ENCODE data around the gene DHX35.
A peak's percentile ranks its signal among the peaks of the same experiment; 100 is the strongest.

DHX35 gene

DNA sequence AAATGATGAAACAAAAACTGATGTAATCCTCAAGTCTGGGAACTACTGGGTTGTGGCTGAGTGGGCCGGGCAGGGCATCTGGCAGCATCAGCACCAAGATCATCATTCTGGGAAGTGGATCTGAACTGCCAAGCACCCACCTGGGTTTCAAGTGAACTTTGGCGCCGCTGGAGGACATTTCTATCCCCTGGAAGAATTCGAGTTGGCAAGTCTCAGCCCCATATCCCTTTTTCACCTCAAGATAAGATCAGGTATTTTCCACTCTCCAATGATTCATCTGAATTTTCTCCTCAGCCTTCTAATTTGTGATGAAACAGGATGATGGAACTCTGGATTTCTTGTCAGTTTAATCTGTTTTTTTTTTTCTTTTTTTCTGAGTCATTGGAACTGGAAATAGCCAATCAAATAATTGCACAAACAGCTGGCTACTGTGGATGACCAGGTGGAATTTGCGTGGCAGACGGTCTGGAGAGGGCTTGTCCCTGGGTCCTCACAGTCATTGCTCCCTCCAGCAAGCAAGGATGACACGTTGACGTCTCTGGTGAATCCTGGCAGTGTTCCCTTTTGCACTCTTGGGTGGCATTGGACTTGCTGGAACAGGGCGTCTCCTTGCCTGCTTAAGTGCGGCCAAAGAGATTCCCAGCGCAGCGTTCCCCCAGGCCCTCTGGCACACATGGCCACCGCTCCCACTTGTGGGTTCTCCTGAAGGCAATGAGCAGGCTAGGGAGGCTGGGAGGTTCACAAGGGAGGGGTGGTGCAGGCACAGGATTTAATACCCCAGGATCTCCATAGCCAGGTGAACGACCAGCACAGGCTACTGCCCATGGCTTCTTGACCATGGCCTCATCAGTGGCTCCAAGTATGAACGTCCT lies 80.4 kb downstream of the DHX35 start:
- in situ Hi-C loops (cut with HindIII; ENCODE audit: low pct_ligation_motif_present, low pct_unique_long_range_greater_than_20kb, low sequenced_read_pairs): no loop called here
- DNase-seq: no peak

DNA sequence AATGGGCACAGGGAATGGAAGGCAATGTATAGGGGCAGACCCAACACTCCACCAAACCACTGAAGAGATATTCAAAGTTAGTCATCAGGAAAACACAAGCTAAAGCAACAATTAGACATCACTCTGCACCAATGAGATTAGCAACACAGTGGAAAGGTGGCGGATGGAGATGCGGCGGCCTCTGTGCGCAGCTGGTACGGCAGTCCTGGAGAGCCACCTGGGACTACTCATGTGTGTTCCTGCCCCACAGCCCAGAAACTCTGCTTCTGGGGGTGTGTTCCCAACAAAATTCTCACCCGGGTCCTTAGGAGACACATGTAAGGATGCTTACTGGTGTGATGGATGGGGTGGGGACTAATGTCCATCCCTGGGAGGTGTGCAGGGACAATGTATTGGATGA lies 82.4 kb downstream of the DHX35 start:
- in situ Hi-C loops (cut with HindIII; ENCODE audit: low pct_ligation_motif_present, low pct_unique_long_range_greater_than_20kb, low sequenced_read_pairs): no loop called here
- DNase-seq: no peak

DNA sequence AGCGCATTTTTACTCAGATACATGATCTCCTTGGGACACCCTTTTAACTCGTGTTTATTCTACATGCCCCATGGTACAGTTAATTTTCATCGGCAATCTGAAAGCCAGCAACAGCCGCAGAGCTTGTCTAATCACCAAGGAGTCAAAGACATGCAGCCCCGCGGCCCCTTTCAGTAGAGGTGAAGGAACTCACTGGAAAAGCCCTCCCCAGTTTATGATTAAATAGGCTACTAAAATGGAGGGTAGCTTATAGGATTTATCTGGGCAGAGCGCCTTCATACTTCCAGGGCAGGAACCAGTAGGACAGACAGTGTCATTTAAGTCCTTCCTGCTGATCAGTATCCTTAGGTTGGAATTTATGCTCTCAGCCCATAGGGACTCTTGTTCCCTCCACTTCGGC lies 83.5 kb downstream of the DHX35 start:
- no peak for DNase-seq
- in situ Hi-C loops (cut with HindIII; ENCODE audit: low pct_ligation_motif_present, low pct_unique_long_range_greater_than_20kb, low sequenced_read_pairs): no loop called here

DNA sequence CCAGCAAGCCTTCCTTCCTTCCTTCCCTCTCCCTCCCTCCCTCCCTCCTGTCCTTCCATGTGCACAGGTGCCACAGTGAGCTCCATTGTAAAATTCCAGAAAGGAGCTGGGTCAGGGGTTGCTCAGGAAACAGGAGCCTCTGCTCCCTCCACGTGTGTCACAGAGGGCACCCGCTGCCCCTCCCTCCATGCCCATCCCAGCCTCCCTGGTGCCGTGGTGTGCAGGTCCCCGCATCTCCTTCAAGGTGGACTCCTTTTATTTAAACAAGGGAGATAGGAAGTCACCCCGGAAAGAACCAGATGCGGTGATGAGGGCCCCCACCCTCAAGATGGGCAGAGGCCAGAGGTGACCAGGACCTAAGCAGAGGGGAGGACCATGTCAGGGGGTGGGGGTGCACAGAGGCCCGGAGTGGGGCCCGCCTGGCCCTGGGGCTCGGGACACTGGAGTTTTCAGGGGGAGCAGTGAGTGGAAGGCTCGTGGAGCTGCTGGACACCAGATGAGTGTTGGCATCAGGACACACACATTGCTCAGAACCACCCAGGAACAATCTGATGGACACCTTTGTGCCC lies 85.4 kb downstream of the DHX35 start:
- no peak for DNase-seq

DNA sequence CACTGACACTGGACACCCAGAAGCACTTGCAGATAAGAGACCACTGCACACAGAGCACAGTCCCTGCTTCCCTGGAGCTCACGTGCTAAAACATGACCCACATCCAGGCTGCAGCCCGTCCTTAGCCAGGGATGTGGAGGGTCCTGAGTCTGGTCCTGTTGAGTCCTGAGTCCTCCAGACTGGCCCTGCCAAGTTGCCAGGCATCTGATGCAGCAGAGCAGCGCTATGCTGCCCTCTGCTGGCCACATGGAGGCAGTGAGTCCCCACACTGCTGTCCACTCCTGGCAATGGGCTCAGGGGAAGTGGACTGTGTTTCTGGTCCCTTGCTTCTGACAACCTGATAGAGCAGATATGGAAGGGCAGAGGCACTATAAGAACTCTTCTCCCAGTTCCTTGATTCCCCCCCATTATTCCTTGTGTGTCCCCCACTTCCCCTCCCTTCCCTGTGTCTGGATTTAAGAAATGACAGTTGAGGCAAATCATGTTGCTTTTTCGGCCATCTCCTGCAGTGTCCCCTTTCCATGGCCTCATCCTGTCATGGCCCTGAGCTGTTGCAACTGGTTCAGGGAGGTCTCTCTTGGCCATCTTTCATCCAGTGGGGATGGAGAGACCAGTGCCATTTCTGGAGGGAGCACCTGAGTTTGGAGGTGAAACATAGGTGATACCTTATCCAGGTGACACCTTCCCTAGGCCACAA lies 86.0 kb downstream of the DHX35 start:
- in situ Hi-C loops (cut with HindIII; ENCODE audit: low pct_ligation_motif_present, low pct_unique_long_range_greater_than_20kb, low sequenced_read_pairs): no loop called here
- peak; percentile 63 for DNase-seq

More for the DNA sequence above, 85.4 kb downstream of the DHX35 start:
- in situ Hi-C loops (cut with HindIII; ENCODE audit: low pct_ligation_motif_present, low pct_unique_long_range_greater_than_20kb, low sequenced_read_pairs): no loop called here

DNA sequence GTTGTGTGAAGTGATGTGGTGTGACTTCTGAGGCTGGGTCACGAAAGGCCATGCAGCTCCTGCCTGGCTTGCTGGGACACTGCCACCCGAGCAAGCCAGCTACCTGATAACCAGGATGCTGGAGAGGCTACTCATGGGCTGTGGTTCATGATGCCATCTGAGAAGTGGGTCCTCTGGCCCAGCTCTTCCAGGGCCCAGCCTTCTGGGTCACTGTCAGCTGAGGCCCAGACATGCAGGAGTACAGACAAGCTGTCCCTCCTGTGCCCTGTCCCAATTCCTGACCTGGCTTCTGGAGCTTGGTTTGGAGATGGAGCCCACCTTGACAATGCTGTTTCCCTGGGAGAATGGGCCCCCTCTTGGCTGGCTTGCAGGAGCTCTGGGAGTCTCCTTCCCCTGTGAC lies 87.0 kb downstream of the DHX35 start:
- no peak for DNase-seq
- in situ Hi-C loops (cut with HindIII; ENCODE audit: low pct_ligation_motif_present, low pct_unique_long_range_greater_than_20kb, low sequenced_read_pairs): no loop called here

DNA sequence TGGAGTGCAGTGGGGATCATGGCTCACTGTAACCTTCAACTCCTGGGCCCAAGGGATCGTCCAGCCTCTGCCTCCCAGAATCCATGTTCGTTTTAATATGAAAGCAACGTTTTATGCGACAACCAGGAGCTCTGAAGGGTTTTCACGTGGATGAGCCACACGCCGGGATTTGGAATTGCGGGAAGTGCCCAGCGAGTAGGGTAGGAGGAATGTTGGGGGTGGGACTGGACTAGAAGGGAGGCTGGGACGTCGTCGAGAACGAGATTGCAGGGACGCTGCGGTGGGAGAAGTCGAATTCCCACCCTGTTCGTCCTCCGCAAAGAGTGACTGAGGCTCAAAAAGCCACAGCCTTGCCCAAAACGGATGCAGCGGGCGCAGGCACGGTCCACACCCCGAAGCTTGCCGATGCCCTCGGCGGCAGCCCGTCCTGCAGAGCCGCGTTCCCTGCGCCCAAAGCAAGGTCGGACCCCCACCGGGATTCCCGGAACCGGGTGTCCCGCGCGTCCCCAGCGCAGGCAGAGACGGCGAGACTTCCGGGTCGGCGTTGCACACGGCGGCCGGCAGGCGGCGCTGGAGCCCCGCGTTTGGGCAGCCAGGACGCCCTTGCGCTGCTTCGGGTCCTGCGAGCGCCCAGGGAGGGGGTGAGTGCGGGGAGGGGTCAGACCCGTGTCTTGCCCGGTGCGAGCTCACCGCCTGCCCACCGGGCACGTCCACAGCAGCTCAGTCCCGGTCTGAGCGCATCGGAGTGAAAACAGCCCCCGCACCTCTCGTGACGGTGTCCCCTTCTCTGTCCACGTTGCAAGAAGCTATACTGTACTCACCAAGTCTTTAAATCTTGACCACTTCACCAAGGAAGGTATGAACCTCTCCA lies 87.8 kb downstream of the DHX35 start:
- in situ Hi-C loops (cut with HindIII; ENCODE audit: low pct_ligation_motif_present, low pct_unique_long_range_greater_than_20kb, low sequenced_read_pairs): no loop called here
- DNase-seq: peak; percentile 57

DNA sequence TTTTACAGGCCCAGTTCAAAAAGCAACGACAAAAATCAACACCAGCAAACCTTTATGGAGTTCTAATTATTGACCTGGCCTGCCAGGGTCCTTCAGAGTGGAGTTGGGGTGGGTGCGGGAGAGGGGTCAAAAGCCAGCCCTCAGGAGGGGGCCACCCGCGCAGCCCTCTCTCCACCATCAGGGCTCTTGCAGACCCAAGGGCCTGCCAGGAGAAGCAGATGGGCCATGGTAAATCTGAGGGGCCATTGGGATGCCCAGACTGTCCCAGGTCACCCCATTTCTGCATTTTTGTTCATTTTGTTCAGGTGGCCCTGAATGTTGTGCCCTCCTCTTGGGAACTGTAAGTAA lies 88.4 kb downstream of the DHX35 start:
- in situ Hi-C loops (cut with HindIII; ENCODE audit: low pct_ligation_motif_present, low pct_unique_long_range_greater_than_20kb, low sequenced_read_pairs): no loop called here
- DNase-seq: no peak

DNA sequence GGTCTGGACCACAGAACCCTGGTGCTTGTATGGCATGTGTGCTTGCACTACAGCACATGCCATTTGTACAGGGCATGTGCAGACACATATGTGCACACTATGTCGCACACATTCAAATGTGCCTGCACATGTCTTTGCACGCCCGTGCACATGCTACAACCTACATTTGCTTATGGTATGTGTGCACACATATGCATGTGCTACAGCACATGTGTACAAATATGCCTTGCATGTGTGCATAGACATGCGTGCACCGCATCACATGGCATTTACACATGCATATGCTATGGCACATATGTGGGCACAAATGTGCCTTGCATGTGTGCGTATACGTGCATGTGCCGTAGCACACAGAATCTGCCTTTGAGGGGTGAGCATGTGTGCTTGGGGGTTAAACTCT lies 90.5 kb downstream of the DHX35 start:
- in situ Hi-C loops (cut with HindIII; ENCODE audit: low pct_ligation_motif_present, low pct_unique_long_range_greater_than_20kb, low sequenced_read_pairs): no loop called here
- no peak for DNase-seq

DNA sequence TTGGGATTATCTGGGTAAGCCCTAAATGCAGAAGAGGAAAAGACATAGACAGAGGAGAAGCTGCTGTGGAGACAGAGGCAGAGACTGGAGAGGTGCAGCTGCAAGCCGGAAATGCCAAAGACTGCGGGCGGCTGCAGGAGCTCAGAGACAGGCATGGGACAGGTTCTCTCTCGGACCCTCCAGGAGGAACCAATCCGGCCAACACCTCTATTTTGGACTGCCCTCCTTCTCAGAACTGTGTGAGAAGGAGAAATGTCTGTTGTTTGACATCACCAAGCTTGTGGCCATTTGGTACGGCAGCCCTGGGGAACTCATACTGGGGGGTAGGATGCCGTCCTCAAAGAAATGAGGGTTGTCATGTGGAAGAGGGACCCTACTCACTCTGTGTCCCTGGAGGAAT lies 95.0 kb downstream of the DHX35 start:
- in situ Hi-C loops (cut with HindIII; ENCODE audit: low pct_ligation_motif_present, low pct_unique_long_range_greater_than_20kb, low sequenced_read_pairs): no loop called here
- no peak for DNase-seq

DNA sequence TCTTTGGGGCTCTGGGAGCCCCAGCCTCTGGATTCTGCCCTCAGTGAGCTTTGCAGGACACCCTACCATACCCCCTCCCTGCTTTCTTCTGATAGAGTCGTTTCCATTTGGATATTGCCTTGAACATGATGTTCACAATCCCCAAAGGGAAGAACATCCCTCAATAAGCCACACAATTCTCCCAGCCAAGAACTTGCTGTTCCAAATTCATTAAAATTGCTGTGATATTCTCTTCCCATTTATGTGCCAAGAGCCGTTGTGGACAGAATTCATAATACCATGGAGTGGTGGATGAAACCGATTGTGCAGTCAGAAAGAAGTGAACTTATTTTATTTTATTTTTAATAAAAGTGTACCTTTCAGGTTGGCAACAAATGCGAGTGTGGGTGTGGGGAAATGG lies 95.8 kb downstream of the DHX35 start:
- in situ Hi-C loops (cut with HindIII; ENCODE audit: low pct_ligation_motif_present, low pct_unique_long_range_greater_than_20kb, low sequenced_read_pairs): no loop called here
- no peak for DNase-seq

DNA sequence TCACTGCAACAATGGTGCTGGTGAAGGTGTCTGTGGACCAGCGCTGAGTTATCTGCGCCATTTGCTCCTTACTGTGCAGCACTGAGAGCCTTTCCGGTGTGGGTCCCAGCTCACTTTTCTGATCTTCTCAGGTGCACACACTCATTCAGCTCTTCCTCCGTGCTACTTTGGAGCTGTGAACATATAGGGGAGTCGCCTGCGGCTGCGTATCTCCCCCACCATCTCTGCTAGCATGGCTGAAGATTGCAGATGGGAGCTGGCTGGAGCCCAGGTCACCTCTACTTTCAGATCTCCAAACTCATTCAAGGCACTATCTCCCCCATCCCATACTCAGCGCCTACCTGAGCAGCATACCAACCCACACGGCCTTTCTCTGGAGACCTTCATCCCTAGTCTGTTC lies 96.9 kb downstream of the DHX35 start:
- DNase-seq: no peak
- in situ Hi-C loops (cut with HindIII; ENCODE audit: low pct_ligation_motif_present, low pct_unique_long_range_greater_than_20kb, low sequenced_read_pairs): no loop called here

DNA sequence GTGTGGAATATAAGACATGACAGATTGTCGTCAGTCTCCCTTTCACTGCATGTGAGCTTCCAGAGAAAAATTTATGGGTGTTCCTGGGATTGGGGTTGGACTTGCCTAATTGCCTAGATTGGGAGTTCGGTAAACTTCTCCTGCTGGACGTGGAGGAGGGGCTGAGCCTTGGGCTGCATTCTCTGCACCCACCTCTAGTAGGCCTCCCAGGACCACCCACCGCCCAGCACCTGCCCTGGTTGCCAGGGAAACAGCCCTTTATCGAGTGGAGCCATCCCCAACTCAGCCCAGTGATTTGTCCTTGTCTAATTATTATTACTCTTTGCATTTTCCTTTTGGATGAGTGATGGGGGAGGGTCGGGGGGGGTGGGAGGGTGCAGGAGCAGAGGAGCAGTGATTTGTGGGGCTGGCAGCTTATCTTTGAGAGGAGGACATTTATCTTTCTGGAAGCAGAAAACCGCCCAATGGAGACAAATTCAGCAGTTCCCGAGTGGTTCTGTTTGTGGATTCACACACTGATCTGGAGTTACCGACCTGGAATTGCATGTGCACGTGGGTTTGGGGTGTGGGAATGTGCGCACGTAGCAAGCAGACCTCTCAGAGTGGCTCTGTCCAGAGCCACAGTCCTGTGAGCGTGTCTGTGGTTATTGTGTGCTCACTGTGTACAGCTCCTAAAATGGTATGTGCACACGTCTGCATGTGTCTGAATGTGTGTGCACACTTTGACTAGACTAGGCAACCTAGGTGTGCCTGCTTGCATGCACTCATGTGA lies 104.5 kb downstream of the DHX35 start:
- in situ Hi-C loops (cut with HindIII; ENCODE audit: low pct_ligation_motif_present, low pct_unique_long_range_greater_than_20kb, low sequenced_read_pairs): no loop called here

DNA sequence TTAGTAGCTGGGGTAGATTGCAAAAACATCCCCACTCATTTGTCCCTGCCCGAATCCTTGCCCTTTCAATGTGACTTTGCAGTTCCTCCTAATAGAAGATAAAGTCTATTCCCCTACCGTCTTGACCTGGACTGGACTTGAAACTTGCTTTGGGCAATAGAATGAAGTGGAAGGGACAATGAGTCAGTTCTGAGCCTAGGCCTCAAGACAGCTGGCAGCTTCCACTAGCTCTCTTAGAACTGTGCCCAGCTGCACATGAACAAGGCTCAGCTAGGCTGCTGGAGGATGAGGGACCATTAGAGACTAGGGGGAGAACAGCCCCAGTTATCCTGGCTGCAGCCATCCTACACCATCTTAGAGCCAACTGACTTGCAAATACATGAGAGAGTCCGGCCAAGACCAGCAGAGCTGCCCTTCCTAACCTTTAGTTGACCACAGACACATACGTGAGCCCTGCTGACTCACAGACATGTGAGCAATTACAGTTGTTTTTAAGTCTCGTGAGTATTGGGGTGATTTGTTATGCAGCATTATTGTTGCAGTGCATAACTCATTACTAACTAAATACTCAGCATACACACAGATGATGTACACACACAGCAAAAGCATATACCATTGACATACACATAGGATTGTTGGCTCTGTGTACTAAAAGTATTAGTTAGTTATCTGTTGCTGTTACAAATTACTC lies 105.5 kb downstream of the DHX35 start:
- no peak for DNase-seq
- in situ Hi-C loops (cut with HindIII; ENCODE audit: low pct_ligation_motif_present, low pct_unique_long_range_greater_than_20kb, low sequenced_read_pairs): no loop called here

More for the DNA sequence above, 104.5 kb downstream of the DHX35 start:
- no peak for DNase-seq

DNA sequence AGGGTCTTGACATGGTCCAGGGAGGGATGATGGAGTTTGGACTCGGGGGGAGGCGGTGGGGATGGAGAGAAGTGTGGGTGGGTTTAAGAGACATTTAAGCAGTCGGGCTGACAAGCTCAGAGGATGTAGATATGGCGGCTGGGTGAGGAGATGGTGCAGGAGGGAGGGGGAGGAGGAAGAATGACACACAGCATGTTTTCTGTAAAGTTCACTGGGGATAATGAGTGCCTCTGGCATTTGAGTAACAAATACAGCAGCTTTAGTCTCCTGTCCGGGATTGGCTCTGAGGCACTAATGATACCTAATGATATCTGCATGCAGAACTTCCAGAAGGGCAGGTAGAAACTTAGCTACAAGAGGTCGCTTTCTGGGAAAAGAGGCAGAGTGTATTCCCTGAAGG lies 107.8 kb downstream of the DHX35 start:
- DNase-seq: no peak
- in situ Hi-C loops (cut with HindIII; ENCODE audit: low pct_ligation_motif_present, low pct_unique_long_range_greater_than_20kb, low sequenced_read_pairs): no loop called here

DNA sequence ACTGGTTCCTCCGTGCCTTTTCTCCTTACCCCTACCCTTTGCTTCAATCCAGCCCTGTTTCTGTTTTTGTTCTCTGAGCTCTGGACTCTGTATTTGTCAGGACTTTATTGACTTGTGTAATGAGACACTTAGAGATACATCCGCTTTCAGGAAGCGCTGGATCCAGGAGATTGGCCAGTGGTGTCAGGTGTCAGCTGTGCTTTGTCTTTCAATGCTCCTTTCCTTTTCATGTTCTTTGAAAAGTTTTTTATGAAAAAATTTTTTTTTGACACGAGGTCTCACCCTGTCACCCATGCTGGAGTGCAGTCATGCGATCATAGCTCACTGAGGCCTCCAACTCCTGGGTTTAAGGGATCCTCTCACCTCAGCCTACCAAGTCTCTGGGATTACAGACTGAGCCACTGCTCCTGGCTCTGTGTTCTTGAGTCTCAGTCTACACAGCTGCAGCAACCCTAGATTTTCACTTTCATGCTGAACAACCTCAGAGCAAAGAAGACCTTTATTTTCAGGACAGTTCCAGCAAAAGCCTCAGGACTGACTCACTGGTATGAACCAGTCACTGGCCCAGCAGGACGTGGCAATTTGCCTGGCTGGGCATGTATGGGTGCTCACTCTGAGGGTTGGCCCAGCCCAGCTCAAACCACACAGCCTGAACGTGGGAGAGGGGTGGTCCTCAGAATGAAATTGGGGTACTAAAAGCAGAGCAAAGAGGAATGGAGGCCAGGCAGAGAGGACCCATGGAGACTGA lies 108.5 kb downstream of the DHX35 start:
- in situ Hi-C loops (cut with HindIII; ENCODE audit: low pct_ligation_motif_present, low pct_unique_long_range_greater_than_20kb, low sequenced_read_pairs): no loop called here
- DNase-seq: peak; percentile 35

DNA sequence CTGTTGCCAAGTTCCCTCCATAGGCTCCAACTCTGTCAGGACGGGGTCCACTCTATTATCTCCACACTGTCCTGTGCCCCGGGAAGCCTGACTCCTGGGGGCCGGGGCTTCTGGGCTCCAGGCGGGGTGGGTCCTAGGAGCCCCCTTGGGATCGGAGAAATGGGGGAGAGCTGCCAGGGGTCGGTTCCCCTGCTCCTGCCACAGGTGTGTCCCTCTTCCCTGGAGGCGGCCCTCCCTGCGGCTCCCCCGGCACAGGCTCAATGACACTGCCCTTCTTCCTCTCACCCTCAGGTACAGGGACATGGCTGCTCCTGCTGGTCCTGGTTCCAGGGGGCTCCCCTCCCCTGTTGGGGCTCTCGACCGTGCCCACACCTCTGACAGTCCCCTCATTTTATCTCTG lies 110.0 kb downstream of the DHX35 start:
- in situ Hi-C loops (cut with HindIII; ENCODE audit: low pct_ligation_motif_present, low pct_unique_long_range_greater_than_20kb, low sequenced_read_pairs): no loop called here
- DNase-seq: no peak
